IPS-NIHi11 (cell line): ENCODE results near the gene UBE2J2.

ENCODE experiments used
- DNase-seq: peaks from one replicate; pipeline ENCODE4 v3.0.0; 2012; ENCODE audit warnings: mixed read lengths, low spot score

UBE2J2 gene

DNA sequence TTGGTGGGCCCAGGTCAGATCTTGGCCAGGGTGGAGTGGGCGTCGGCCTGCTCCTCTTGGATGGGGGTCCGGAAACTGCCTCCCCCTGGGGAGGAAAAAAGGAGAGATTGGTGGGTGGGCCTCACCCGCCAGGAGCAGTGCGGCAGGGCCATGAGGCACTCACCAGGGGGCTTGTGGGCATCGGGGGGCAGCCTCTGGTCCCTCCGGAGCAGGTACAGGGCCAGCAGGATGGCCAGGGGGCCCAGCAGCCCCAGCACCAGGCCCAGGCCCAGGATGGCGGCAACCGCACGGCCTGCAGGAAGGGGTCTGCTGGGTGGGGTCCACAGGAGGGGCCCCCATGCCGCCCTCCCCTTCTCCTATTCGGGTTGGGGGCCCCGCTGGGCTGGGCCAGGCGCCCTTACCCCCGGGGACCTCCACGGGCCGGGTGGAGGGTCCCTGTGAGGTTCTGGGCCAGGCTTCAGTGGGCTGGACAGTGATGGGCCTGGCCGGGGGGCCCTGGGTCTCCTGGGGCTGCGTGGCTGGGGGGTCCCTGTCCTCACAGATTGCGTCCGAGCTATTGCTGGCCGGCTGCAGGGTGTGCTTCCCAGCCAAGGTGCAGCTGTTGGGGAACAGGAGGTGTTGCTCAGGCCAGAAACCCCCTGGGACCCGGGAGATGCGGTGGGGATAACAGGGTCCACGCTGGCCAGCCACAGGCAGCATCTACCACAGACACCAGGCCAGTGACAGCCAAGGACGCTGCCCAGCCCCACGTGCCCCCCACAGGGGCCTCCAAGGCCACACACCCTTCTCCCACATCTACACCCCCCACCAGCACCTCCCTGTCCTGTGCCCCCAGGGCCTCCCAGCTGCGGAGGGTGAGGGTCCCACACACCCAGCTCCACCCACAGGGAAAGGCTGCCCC, 61.9 kb downstream of the UBE2J2 start:
- no peak for DNase-seq

DNA sequence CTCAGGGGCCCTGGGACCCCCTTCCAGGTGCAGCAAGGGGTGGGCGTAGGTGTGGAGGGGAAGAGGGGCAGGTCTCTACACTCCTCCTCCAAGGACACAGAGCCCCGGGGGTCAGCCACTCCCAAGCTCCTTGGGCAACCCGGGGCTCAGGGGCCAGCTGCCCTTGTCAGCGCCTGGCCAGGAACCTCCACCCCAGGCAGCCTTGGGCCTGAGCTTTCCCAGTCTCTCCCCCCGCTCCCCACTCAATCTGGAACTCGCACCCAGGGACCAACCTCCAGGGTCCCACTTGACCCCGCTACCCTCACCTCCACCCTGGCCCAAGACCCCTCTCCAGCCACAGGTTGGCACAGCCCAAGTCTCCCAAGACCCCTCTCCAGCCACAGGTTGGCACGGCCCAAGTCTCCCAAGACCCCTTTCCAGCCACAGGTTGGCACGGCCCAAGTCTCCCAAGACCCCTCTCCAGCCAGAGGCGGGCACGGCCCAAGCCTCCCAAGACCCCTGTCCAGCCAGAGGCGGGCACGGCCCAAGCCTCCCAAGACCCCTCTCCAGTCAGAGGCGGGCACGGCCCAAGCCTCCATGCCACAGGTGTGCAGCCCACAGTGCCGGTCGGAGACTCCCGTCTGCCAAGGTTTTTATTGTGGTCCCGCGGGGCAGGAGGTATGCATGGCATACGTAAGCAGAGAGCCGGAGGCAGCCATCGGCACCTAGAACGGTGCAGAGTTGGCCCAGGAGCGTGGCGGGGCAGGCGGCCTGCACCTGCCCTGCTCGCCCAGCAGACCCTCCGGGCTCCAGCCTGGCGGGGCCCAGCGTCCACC, 62.7 kb downstream of the UBE2J2 start:
- DNase-seq = no peak

DNA sequence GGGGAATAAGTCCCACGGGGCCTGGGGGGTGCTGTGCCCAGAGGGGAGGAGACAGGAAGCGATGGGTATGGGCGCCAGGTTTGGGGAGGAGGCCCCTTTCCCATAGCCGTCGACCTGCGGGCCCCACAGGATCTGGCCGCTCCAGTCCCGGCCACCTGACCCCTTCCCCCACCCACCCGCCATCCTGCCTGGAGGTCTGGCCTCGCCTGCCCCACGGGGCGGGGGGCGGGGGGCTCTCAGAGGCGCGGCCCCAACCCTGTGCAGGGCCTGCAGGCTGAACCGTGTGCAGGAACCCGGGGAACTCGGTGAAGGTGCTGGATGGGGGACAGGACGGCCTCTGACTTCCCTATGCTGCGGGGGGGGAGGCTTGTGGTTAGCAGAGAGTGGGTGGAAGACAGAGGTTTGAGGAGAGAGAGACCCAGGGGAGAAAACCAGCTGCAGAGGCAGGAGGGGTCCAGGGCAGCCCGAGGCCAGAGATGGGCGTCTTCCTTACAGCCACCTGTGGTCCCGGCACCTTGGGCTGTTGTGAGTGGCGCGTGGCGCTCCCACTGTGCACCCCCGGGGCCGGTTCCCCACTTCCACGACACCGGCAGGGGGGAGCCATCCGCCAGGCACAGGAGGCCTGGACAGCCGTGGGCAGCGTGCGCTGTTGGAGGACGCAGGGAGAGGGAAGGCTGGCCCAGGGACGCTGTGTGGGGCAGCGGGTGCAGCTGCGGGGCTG, 64.8 kb downstream of the UBE2J2 start:
- no peak for DNase-seq

DNA sequence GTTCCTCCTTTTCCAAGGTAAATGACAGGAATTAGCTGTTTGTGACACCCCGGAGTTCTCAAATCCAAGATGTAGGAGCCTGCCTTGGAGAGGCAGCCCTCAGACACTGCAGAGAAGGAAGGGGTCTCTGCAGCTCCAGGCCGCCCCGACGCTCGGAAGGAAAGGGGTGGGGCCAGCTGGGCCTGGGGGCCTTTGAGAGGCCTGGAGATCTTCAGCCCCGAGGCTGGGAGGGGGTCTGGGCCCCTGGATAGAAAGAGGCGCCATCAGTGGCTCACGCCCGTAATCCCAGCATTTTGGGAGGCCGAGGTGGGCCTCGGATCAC, 66.1 kb downstream of the UBE2J2 start:
- DNase-seq = no peak

DNA sequence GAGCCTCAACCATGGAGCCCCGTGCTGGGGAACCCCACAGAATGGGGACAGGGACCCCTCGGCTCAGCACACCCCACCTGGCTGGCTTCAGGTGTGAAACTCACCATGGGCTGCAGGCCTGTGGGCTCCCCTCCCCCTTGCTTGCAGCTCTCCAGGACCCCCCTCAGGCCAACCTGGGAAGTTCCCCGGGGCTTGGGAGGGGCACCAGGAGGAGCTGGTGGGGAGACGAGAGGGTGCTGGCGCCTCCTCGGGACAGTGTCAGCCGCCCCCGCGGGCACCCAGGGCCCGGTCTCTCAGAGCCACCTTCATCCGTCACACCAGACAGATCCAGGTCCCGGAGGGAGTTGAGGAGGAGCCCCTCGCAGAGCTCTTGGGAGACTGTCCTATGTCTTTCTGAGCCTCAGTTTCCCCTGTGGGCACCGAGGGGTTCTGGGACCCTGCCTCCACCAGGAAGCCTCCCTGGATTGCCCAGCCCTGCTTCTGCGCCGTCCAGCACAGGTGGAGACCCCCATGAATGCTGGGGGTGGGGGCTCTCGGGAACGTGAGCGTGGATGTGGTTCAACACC, 66.6 kb downstream of the UBE2J2 start:
- no peak for DNase-seq

DNA sequence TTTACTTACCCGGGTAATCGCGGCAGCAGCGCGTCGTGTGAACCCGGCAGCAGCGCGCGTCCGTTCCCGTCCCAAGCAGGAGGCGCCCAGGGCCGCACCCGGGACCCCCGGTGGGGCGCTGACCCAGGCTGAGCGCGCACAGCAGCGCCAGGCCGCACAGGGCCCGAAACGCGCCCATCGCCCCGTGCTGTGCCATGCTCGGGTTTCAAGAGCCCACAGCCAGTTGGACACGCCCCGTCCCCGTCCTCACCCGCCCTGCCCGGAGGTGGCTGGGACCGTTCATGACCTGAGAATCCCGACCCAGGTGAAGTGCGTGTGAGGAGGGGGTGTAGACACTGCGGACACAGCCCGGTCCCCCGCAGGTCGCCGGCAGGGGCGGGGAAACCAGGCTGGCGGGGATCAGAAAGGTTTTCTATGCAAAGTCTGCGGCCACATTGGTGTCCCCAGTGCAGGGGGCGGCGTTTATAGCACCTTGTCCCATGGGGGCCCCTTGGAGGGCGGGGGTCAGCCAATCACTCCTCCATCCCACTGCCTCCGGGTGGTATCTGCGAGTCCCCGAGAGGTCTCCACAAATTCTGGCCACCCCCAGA, 67.2 kb downstream of the UBE2J2 start, which contains the start of gene TNFRSF18:
TNFRSF18 (minus strand) TSS at position 217 of the 590 bp plus-strand sequence; CDS start at position 196, 21 bp downstream.
- peak; percentile 78 for DNase-seq

DNA sequence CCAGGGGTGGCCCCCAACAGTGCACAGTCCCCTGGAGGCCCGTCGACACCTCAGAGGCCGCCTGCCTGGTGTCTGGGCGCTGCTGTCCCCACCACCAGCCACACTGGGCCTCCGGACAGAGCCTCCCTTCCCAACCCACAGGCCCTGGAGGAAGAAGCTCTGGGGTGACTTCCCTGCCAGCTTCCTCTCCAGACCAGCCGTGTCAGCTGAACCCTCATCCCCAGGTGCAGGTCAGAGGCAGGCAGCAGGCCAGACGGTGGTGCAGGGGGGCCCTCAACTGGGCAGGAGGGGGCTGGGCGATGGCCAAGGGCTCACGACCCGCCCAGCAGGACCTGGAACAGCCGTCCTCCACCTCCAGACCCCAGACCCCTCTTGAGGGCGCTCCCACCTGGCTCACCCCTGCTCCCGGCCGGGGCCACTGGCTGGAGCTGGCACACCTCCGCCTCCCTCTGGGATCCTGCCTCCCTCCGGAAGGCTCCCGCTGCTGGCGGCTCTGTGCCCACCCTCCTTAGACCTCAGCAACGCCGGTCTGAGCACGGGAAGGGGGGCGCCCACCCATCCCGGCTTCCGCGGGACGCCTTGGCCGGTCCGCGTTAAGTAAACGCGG, 67.8 kb downstream of the UBE2J2 start:
- DNase-seq = no peak

DNA sequence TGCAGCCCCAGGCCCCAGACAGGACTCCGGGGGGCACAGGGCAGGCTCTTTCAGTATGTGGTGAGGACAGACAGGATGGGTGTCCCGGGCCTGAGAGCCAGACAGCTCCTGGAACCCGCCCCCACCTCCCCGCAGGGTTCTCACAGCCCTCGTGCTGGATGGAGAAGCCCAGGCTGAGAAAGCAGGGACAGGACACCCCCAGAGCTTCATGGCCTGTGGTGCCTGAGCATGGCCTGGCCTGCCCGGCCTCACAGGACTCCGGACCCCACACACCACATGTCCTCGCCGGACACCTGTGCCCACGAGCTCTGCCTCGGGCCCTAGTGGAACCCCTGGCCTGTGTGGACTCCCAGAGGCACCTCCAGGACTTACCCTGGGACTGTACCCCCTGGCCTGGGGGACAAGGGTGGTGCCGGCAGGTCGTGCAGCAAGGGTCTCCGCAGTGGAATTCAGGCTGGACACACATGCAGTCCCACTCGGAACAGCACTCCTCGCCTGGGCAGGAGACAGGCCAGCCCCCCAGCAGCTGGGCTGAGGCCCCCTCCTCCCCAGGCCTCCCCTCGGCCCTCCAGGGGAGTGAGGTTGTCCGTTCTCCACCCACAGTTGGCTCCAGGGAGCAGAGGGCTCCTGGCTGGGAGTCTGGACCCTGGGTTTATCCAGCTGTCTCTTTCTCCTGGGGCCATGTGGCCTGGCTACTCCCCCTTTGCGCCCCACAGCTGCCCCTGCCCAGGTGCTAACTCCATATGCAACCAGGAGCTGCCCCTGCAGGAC, 68.5 kb downstream of the UBE2J2 start:
- no peak for DNase-seq

DNA sequence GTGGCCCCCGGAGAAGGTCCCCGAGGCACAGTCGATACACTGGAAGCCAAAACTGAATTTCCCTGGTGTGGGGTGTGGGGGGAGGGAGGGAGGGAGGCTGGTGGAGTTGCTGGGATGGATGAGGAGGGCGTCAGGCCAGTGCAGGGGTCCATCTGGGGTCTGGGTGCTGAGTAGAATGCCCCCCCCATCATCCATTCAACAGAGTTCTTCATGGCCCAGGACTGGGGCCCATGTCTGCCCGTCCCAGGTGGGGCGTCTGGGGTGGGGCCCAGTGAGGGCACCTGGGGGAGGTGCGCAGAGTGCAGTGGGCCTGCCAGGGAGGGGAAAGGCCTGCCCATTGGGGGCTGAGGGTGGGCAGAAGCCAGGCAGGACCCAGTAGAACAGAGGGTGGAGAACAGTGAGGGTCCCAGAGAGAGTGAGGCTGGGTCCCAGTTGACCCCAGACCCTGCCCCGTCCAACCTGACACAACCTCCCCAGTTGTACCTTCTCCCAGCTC, 69.2 kb downstream of the UBE2J2 start:
- DNase-seq = no peak
